Measurements from ENCODE around the gene CANT1. TPM values are rescaled to one million over a fixed set of nuclear protein-coding genes. Genes with fewer than 3 reads are reported as not detected.
A peak's percentile ranks its signal among the peaks of the same experiment; 100 is the strongest.

The CANT1 gene
- total and polyA plus RNA-seq, 9 of the 15 experiments (the other 6 are each of a cell fraction or from before 2014, with no cell fraction given): 2.7 to 66.4 (median 22.5) TPM

DNA sequence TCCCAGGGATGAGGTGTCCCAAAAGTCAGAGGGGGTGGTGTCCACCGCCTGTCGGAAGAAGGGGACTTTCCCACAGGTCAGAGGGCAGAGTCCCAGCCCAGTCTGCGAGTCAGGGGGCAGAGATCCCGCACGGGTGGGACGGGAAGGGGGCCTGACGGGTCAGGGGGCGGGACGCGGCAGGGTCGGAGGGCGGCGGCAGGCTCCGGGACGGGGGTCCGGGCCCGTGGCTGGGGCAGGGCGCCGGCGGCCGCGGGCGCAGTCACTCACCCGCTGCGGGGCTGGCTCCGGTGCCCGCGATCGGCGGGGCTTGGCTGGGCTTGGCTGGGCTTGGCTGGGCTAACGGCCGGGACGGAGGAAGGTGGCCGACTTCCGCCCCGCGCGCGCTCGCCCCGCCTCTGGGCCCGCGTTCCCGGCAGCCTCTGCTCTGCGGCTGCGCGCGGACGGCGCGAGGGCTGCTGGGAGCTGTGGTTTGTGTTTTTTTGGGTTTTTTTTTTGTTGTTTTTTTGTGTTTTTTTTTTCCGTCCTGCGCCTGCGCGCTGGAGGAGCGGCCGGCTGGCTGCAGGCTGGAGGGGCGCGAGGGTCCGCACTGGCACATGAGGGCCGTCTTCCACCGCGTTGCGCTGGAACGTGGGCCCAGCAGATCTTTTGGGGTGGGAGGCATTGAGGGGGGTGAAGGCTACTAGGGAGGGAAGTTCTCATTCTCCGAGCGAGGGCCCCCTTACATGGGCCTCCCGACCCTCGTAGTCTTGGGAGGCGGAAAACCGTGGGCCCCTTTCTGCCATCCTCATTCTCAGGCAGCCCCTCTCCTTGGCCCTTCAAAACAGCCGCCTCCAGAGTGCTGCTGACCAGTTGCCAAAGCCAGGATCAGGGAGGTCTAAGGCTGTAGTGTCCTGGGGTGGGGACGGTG is at the start of gene CANT1 (continued):
- TF ChIP-seq REST (IDR thresholded peaks at IDR 0.05; ENCODE audit: borderline replicate concordance) (no peak), REST (CRISPR knock-in tag; IDR thresholded peaks at IDR 0.05; ENCODE audit: low read depth) (no peak), EP400 (IDR thresholded peaks at IDR 0.05) (no peak), KAT7 (CRISPR knock-in tag; IDR thresholded peaks at IDR 0.05; ENCODE audit: borderline replicate concordance) (no peak), FUS (optimal IDR thresholded peaks at IDR 0.05; ENCODE audit: low read depth, low read length) (no peak), NFATC3 (IDR thresholded peaks at IDR 0.05) (no peak), NCOR1 (IDR thresholded peaks at IDR 0.05) (no peak), ZNF175 (CRISPR knock-in tag; IDR thresholded peaks at IDR 0.05; ENCODE audit: low read depth) (no peak), CCNT2 (IDR thresholded peaks at IDR 0.05; ENCODE audit: borderline replicate concordance, extremely low read depth, insufficient read length, low read depth, low read length) (peak; percentile 62), MAZ (CRISPR knock-in tag; conservative IDR thresholded peaks at IDR 0.05 in 1 of 2, IDR thresholded peaks at IDR 0.05 in 1 of 2) (peak in 1 of 2 experiments; percentile 47; a peak in 2 of 4 replicates), MAFF (IDR thresholded peaks at IDR 0.05; ENCODE audit: low read length) (no peak), ATF2 (CRISPR knock-in tag; IDR thresholded peaks at IDR 0.05) (no peak), PRMT5 (CRISPR knock-in tag; IDR thresholded peaks at IDR 0.05) (no peak), CREM (IDR thresholded peaks at IDR 0.05; ENCODE audit: low read depth) (peak; percentile 61; the same call in 1 of the 2 replicates), CBX5 (IDR thresholded peaks at IDR 0.05; ENCODE audit: borderline replicate concordance, low read depth) (no peak), TFE3 (CRISPR knock-in tag; IDR thresholded peaks at IDR 0.05) (no peak), EHMT2 (IDR thresholded peaks at IDR 0.05) (no peak)
